RWPE2 (cell line): ENCODE data around the gene MYO10.

Experiments
- ATAC-seq: fragments of 200-7000 bp; cut with Tn5 transposase; 3 replicates; pipeline ENCODE4 v1.9.1; 2021; ENCODE audit warnings: low read depth
- DNase-seq: peaks from one replicate; pipeline ENCODE4 v3.0.0-alpha.2; 2020; ENCODE audit warnings: low spot score
- H3K27ac ChIP-seq: fragments of 450-650 bp; 2 replicates; pipeline ENCODE4 v1.5.1; 2017; ENCODE audit warnings: mild to moderate bottlenecking; ENCODE audit not compliant: poor library complexity, severe bottlenecking
- H3K27me3 ChIP-seq: fragments of 250-450 bp; sonication (Bioruptor Pico); 2 replicates; pipeline ENCODE4 v1.5.1; 2021; ENCODE audit warnings: mild to moderate bottlenecking, moderate library complexity; ENCODE audit not compliant: insufficient read depth, poor library complexity, severe bottlenecking
- H3K36me3 ChIP-seq: fragments of 250-450 bp; sonication (Bioruptor Pico); 2 replicates; pipeline ENCODE4 v1.5.1; 2020; ENCODE audit warnings: low read depth, mild to moderate bottlenecking, moderate library complexity
- H3K4me1 ChIP-seq: fragments of 250-450 bp; sonication (Bioruptor Pico); 2 replicates; pipeline ENCODE4 v1.5.1; 2021; ENCODE audit warnings: mild to moderate bottlenecking, moderate library complexity; ENCODE audit not compliant: insufficient read depth, poor library complexity, severe bottlenecking
- H3K4me3 ChIP-seq: fragments of 250-450 bp; sonication (Bioruptor Pico); 2 replicates; pipeline ENCODE4 v1.5.1; 2021; ENCODE audit warnings: mild to moderate bottlenecking, moderate library complexity; ENCODE audit not compliant: severe bottlenecking
- H3K9me3 ChIP-seq: fragments of 250-450 bp; sonication (Bioruptor Pico); 2 replicates; pipeline ENCODE4 v1.5.1; 2021; ENCODE audit warnings: mild to moderate bottlenecking, moderate library complexity; ENCODE audit not compliant: severe bottlenecking
- CTCF ChIP-seq: fragments of 450-650 bp; IDR thresholded peaks from one replicate; pipeline ENCODE4 v1.5.1; 2017; ENCODE audit warnings: mild to moderate bottlenecking, moderate library complexity; ENCODE audit not compliant: poor library complexity, severe bottlenecking

Gene MYO10

GRCh38 chr5:16807547-16807864 lies 128.6 kb downstream of the MYO10 start:
- H3K9me3 ChIP-seq: no peaks in the 10 kb centered on the region
- no peak overlapping the region for H3K27ac ChIP-seq
- DNase-seq: no peak
- no peak for TF ChIP-seq CTCF
- H3K4me1 ChIP-seq: peaks cover 19% of the 10 kb centered on the region
- H3K36me3 ChIP-seq: no peaks in the 10 kb centered on the region
- H3K27me3 ChIP-seq: no peaks in the 10 kb centered on the region
- no peak for ATAC-seq
- no peak overlapping the region for H3K4me3 ChIP-seq

GRCh38 chr5:16806711-16807546 lies 129.2 kb downstream of the MYO10 start:
- no peaks in the 10 kb centered on the region for H3K9me3 ChIP-seq
- no peaks in the 10 kb centered on the region for H3K27me3 ChIP-seq
- ATAC-seq (no peak), DNase-seq (no peak)
- H3K4me1 ChIP-seq: peaks cover 19% of the 10 kb centered on the region
- TF ChIP-seq CTCF: no peak
- H3K4me3 ChIP-seq: no peak overlapping the region
- no peak overlapping the region for H3K27ac ChIP-seq
- no peaks in the 10 kb centered on the region for H3K36me3 ChIP-seq

- Histone ChIP-seq H3K27me3 (no peaks in the 10 kb centered on the region), H3K36me3 (no peaks in the 10 kb centered on the region), H3K4me1 (peaks cover 19% of the 10 kb centered on the region), H3K27ac (no peak overlapping the region), H3K4me3 (no peak overlapping the region), H3K9me3 (no peaks in the 10 kb centered on the region)
- DNase-seq (no peak), ATAC-seq (no peak)
- TF ChIP-seq CTCF: no peak
Observed at GRCh38 chr5:16805486-16805885, 130.6 kb downstream of the MYO10 start.

GRCh38 chr5:16803831-16804230 lies 132.3 kb downstream of the MYO10 start:
- H3K27ac ChIP-seq: no peak overlapping the region
- H3K9me3 ChIP-seq: no peaks in the 10 kb centered on the region
- H3K36me3 ChIP-seq: no peaks in the 10 kb centered on the region
- TF ChIP-seq CTCF: no peak
- peaks cover 14% of the 10 kb centered on the region for H3K4me1 ChIP-seq
- no peak for ATAC-seq
- H3K27me3 ChIP-seq: no peaks in the 10 kb centered on the region
- no peak overlapping the region for H3K4me3 ChIP-seq
- no peak for DNase-seq

GRCh38 chr5:16800477-16800876 lies 135.6 kb downstream of the MYO10 start:
- Histone ChIP-seq H3K36me3 (no peaks in the 10 kb centered on the region), H3K9me3 (no peaks in the 10 kb centered on the region), H3K4me1 (peaks cover 12% of the 10 kb centered on the region), H3K27ac (no peak overlapping the region), H3K4me3 (no peak overlapping the region), H3K27me3 (no peaks in the 10 kb centered on the region)
- DNase-seq: no peak
- no peak for TF ChIP-seq CTCF
- ATAC-seq: no peak
